BLaER1 (cell line): ENCODE data around the gene MSMB.

Experiments
- H3K27ac ChIP-seq: shearing (Covaris generic); formaldehyde crosslinking; 2 replicates; pipeline ENCODE4 v1.8.1; 2022
- H3K27me3 ChIP-seq: shearing (Covaris generic); formaldehyde crosslinking; 2 replicates; pipeline ENCODE4 v1.8.1; 2022
- H3K36me3 ChIP-seq: shearing (Covaris generic); formaldehyde crosslinking; 2 replicates; pipeline ENCODE4 v1.8.1; 2022
- H3K4me1 ChIP-seq: shearing (Covaris generic); formaldehyde crosslinking; 2 replicates; pipeline ENCODE4 v1.8.1; 2022
- H3K4me2 ChIP-seq: shearing (Covaris generic); formaldehyde crosslinking; 2 replicates; pipeline ENCODE4 v1.8.1; 2022
- H3K4me3 ChIP-seq: shearing (Covaris generic); formaldehyde crosslinking; 2 replicates; pipeline ENCODE4 v1.8.1; 2022
- H3K9ac ChIP-seq: shearing (Covaris generic); formaldehyde crosslinking; 2 replicates; pipeline ENCODE4 v1.8.1; 2022
- H3K9me3 ChIP-seq: shearing (Covaris generic); formaldehyde crosslinking; 2 replicates; pipeline ENCODE4 v1.8.1; 2022
- H4K20me1 ChIP-seq: shearing (Covaris generic); formaldehyde crosslinking; 2 replicates; pipeline ENCODE4 v1.8.1; 2022
- Cebpa-rat ChIP-seq: shearing (Covaris generic); IDR thresholded peaks from 2 replicates; pipeline ENCODE4 v1.8.1; 2022

Gene MSMB

GRCh38 chr10:46022978-46023702 is 22.9 kb downstream of the MSMB start:
- TF ChIP-seq Cebpa-rat: no peak
- Histone ChIP-seq H3K9me3 (peaks cover 4% of the 10 kb centered on the region; the same call in 1 of the 2 replicates), H3K4me2 (peak overlapping the region; percentile 70), H3K27ac (no peak overlapping the region), H3K27me3 (no peaks in the 10 kb centered on the region), H3K4me3 (peak overlapping the region; percentile 59), H3K36me3 (peaks cover 32% of the 10 kb centered on the region), H4K20me1 (peaks cover 100% of the 10 kb centered on the region), H3K4me1 (peaks cover 46% of the 10 kb centered on the region), H3K9ac (0 out of 2 replicates have a peak overlapping the region, but pooled peaks have one; percentile 23)

GRCh38 chr10:46020344-46020657 is 25.8 kb downstream of the MSMB start:
- peak overlapping the region; percentile 35 for H3K4me2 ChIP-seq
- TF ChIP-seq Cebpa-rat: no peak

GRCh38 chr10:46019569-46020343 is 26.3 kb downstream of the MSMB start:
- Histone ChIP-seq H3K27me3 (no peaks in the 10 kb centered on the region), H3K9me3 (peaks cover 4% of the 10 kb centered on the region; the same call in 1 of the 2 replicates), H3K4me2 (peak overlapping the region; percentile 38), H3K4me1 (peaks cover 40% of the 10 kb centered on the region), H3K4me3 (no peak overlapping the region), H3K27ac (0 out of 2 replicates have a peak overlapping the region, but pooled peaks have one; percentile 0), H3K9ac (no peak overlapping the region), H4K20me1 (peaks cover 100% of the 10 kb centered on the region), H3K36me3 (peaks cover 34% of the 10 kb centered on the region)
- TF ChIP-seq Cebpa-rat: no peak

More at GRCh38 chr10:46020344-46020657, 25.8 kb downstream of the MSMB start:
- Histone ChIP-seq H3K27me3 (no peaks in the 10 kb centered on the region), H3K27ac (0 out of 2 replicates have a peak overlapping the region, but pooled peaks have one; percentile 0), H3K36me3 (peaks cover 34% of the 10 kb centered on the region), H3K9ac (no peak overlapping the region), H3K4me3 (no peak overlapping the region), H4K20me1 (peaks cover 100% of the 10 kb centered on the region), H3K9me3 (peaks cover 4% of the 10 kb centered on the region; the same call in 1 of the 2 replicates), H3K4me1 (peaks cover 40% of the 10 kb centered on the region)

- Histone ChIP-seq H3K36me3 (peaks cover 37% of the 10 kb centered on the region), H4K20me1 (peaks cover 99% of the 10 kb centered on the region), H3K27me3 (no peaks in the 10 kb centered on the region), H3K4me3 (no peak overlapping the region), H3K4me1 (peaks cover 38% of the 10 kb centered on the region), H3K9me3 (peaks cover 4% of the 10 kb centered on the region; the same call in 1 of the 2 replicates), H3K4me2 (peak overlapping the region; percentile 38; the same call in 1 of the 2 replicates), H3K27ac (no peak overlapping the region), H3K9ac (no peak overlapping the region)
- TF ChIP-seq Cebpa-rat: no peak
Observed at GRCh38 chr10:46019177-46019528, 26.9 kb downstream of the MSMB start.

GRCh38 chr10:46018453-46019176 is 27.5 kb downstream of the MSMB start:
- Histone ChIP-seq H3K4me2 (peak overlapping the region; percentile 38; the same call in 1 of the 2 replicates), H3K36me3 (peaks cover 42% of the 10 kb centered on the region), H3K4me3 (no peak overlapping the region), H3K4me1 (peaks cover 33% of the 10 kb centered on the region), H3K27ac (no peak overlapping the region; the same call in 1 of the 2 replicates), H4K20me1 (peaks cover 98% of the 10 kb centered on the region), H3K9me3 (peaks cover 4% of the 10 kb centered on the region; the same call in 1 of the 2 replicates), H3K9ac (no peak overlapping the region), H3K27me3 (no peaks in the 10 kb centered on the region)
- no peak for TF ChIP-seq Cebpa-rat

- H3K4me1 ChIP-seq: peaks cover 25% of the 10 kb centered on the region
- H3K36me3 ChIP-seq: peaks cover 45% of the 10 kb centered on the region
- no peak for TF ChIP-seq Cebpa-rat
- no peak overlapping the region for H3K4me2 ChIP-seq
- peaks cover 90% of the 10 kb centered on the region for H4K20me1 ChIP-seq
- H3K27ac ChIP-seq: no peak overlapping the region
- H3K27me3 ChIP-seq: no peaks in the 10 kb centered on the region
- no peak overlapping the region for H3K4me3 ChIP-seq
- H3K9me3 ChIP-seq: no peaks in the 10 kb centered on the region
- no peak overlapping the region for H3K9ac ChIP-seq
Observed at GRCh38 chr10:46017733-46018132, 28.3 kb downstream of the MSMB start.

GRCh38 chr10:46016811-46017210 is 29.3 kb downstream of the MSMB start:
- no peak overlapping the region for H3K4me3 ChIP-seq
- TF ChIP-seq Cebpa-rat: no peak
- H3K9me3 ChIP-seq: no peaks in the 10 kb centered on the region
- no peak overlapping the region for H3K4me2 ChIP-seq
- H3K36me3 ChIP-seq: peaks cover 52% of the 10 kb centered on the region
- H3K4me1 ChIP-seq: peaks cover 25% of the 10 kb centered on the region
- no peak overlapping the region for H3K9ac ChIP-seq
- no peak overlapping the region for H3K27ac ChIP-seq
- peaks cover 80% of the 10 kb centered on the region for H4K20me1 ChIP-seq
- no peaks in the 10 kb centered on the region for H3K27me3 ChIP-seq

- Histone ChIP-seq H3K27ac (no peak overlapping the region), H3K4me1 (peaks cover 25% of the 10 kb centered on the region), H3K9ac (no peak overlapping the region), H3K36me3 (peaks cover 58% of the 10 kb centered on the region), H3K9me3 (no peaks in the 10 kb centered on the region), H3K4me3 (no peak overlapping the region), H3K4me2 (no peak overlapping the region), H4K20me1 (peaks cover 74% of the 10 kb centered on the region), H3K27me3 (no peaks in the 10 kb centered on the region)
- no peak for TF ChIP-seq Cebpa-rat
Observed at GRCh38 chr10:46016190-46016589, 29.9 kb downstream of the MSMB start.

GRCh38 chr10:46014683-46015405 is 31.2 kb downstream of the MSMB start:
- no peaks in the 10 kb centered on the region for H3K9me3 ChIP-seq
- peaks cover 68% of the 10 kb centered on the region for H4K20me1 ChIP-seq
- H3K4me2 ChIP-seq: no peak overlapping the region
- H3K4me1 ChIP-seq: peaks cover 15% of the 10 kb centered on the region
- H3K4me3 ChIP-seq: no peak overlapping the region
- H3K9ac ChIP-seq: no peak overlapping the region
- H3K27me3 ChIP-seq: no peaks in the 10 kb centered on the region
- H3K27ac ChIP-seq: no peak overlapping the region
- peaks cover 71% of the 10 kb centered on the region for H3K36me3 ChIP-seq
- TF ChIP-seq Cebpa-rat: no peak
